ENCODE results near the gene CCNL2. TPM values are rescaled to one million over a fixed set of nuclear protein-coding genes. Genes with fewer than 3 reads are reported as not detected.
A peak's percentile ranks its signal among the peaks of the same experiment; 100 is the strongest.

The CCNL2 gene
- total and polyA plus RNA-seq, 2 of the 13 experiments (the other 11 are each of a cell fraction or from before 2014, with no cell fraction given): 105 to 340 TPM

- TF ChIP-seq, protein P1, sequence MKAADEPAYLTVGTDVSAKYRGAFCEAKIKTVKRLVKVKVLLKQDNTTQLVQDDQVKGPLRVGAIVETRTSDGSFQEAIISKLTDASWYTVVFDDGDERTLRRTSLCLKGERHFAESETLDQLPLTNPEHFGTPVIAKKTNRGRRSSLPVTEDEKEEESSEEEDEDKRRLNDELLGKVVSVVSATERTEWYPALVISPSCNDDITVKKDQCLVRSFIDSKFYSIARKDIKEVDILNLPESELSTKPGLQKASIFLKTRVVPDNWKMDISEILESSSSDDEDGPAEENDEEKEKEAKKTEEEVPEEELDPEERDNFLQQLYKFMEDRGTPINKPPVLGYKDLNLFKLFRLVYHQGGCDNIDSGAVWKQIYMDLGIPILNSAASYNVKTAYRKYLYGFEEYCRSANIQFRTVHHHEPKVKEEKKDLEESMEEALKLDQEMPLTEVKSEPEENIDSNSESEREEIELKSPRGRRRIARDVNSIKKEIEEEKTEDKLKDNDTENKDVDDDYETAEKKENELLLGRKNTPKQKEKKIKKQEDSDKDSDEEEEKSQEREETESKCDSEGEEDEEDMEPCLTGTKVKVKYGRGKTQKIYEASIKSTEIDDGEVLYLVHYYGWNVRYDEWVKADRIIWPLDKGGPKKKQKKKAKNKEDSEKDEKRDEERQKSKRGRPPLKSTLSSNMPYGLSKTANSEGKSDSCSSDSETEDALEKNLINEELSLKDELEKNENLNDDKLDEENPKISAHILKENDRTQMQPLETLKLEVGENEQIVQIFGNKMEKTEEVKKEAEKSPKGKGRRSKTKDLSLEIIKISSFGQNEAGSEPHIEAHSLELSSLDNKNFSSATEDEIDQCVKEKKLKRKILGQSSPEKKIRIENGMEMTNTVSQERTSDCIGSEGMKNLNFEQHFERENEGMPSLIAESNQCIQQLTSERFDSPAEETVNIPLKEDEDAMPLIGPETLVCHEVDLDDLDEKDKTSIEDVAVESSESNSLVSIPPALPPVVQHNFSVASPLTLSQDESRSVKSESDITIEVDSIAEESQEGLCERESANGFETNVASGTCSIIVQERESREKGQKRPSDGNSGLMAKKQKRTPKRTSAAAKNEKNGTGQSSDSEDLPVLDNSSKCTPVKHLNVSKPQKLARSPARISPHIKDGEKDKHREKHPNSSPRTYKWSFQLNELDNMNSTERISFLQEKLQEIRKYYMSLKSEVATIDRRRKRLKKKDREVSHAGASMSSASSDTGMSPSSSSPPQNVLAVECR (CRISPR knock-in tag; IDR thresholded peaks at IDR 0.05; ENCODE audit: borderline replicate concordance): peak; percentile 38; the same call in 1 of the 2 replicates
- TF ChIP-seq ZNF160 (CRISPR knock-in tag; IDR thresholded peaks at IDR 0.05) (no peak), ZBTB38 (CRISPR knock-in tag; IDR thresholded peaks at IDR 0.05) (peak; percentile 33; the same call in 1 of the 2 replicates), ZBTB4 (CRISPR knock-in tag; IDR thresholded peaks at IDR 0.05; ENCODE audit: borderline replicate concordance) (no peak), UBTF (CRISPR knock-in tag; IDR thresholded peaks at IDR 0.05) (no peak), NONO (IDR thresholded peaks at IDR 0.05) (no peak), NONO (CRISPR knock-in tag; conservative IDR thresholded peaks at IDR 0.05) (peak; percentile 10; the same call in 1 of the 2 replicates), KAT7 (CRISPR knock-in tag; IDR thresholded peaks at IDR 0.05; ENCODE audit: borderline replicate concordance) (no peak), ZBTB7A (CRISPR knock-in tag; IDR thresholded peaks at IDR 0.05) (0 out of 2 replicates have a peak, but pooled peaks have one; percentile 44)
- TF ChIP-seq, protein P2, sequence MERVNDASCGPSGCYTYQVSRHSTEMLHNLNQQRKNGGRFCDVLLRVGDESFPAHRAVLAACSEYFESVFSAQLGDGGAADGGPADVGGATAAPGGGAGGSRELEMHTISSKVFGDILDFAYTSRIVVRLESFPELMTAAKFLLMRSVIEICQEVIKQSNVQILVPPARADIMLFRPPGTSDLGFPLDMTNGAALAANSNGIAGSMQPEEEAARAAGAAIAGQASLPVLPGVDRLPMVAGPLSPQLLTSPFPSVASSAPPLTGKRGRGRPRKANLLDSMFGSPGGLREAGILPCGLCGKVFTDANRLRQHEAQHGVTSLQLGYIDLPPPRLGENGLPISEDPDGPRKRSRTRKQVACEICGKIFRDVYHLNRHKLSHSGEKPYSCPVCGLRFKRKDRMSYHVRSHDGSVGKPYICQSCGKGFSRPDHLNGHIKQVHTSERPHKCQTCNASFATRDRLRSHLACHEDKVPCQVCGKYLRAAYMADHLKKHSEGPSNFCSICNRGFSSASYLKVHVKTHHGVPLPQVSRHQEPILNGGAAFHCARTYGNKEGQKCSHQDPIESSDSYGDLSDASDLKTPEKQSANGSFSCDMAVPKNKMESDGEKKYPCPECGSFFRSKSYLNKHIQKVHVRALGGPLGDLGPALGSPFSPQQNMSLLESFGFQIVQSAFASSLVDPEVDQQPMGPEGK (CRISPR knock-in tag; IDR thresholded peaks at IDR 0.05): peak; percentile 44; the same call in 1 of the 2 replicates
- TF ChIP-seq, protein P3, sequence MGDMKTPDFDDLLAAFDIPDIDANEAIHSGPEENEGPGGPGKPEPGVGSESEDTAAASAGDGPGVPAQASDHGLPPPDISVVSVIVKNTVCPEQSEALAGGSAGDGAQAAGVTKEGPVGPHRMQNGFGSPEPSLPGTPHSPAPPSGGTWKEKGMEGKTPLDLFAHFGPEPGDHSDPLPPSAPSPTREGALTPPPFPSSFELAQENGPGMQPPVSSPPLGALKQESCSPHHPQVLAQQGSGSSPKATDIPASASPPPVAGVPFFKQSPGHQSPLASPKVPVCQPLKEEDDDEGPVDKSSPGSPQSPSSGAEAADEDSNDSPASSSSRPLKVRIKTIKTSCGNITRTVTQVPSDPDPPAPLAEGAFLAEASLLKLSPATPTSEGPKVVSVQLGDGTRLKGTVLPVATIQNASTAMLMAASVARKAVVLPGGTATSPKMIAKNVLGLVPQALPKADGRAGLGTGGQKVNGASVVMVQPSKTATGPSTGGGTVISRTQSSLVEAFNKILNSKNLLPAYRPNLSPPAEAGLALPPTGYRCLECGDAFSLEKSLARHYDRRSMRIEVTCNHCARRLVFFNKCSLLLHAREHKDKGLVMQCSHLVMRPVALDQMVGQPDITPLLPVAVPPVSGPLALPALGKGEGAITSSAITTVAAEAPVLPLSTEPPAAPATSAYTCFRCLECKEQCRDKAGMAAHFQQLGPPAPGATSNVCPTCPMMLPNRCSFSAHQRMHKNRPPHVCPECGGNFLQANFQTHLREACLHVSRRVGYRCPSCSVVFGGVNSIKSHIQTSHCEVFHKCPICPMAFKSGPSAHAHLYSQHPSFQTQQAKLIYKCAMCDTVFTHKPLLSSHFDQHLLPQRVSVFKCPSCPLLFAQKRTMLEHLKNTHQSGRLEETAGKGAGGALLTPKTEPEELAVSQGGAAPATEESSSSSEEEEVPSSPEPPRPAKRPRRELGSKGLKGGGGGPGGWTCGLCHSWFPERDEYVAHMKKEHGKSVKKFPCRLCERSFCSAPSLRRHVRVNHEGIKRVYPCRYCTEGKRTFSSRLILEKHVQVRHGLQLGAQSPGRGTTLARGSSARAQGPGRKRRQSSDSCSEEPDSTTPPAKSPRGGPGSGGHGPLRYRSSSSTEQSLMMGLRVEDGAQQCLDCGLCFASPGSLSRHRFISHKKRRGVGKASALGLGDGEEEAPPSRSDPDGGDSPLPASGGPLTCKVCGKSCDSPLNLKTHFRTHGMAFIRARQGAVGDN (CRISPR knock-in tag; IDR thresholded peaks at IDR 0.05): peak; percentile 40; the same call in 1 of the 2 replicates
Measured at GRCh38 chr1:1344655-1345361, 54.3 kb downstream of the CCNL2 start (continued).
